GM19452 (cell line): ENCODE data around the gene LCLAT1.
A peak's percentile ranks its signal among the peaks of the same experiment; 100 is the strongest.

Source experiments
- ATAC-seq: cut with Tn5 transposase; IDR thresholded peaks from one replicate; pipeline ENCODE4 v1.9.1; 2021; ENCODE audit not compliant: unreplicated experiment

Gene LCLAT1

GRCh38 chr2:30663806-30664205 is 216.8 kb downstream of the LCLAT1 start:
- no peak for ATAC-seq

- no peak for ATAC-seq
Observed at GRCh38 chr2:30664761-30665358, 217.8 kb downstream of the LCLAT1 start.

GRCh38 chr2:30665761-30666265 is 218.8 kb downstream of the LCLAT1 start:
- ATAC-seq = no peak

- peak; percentile 58 for ATAC-seq
Observed at GRCh38 chr2:30666266-30666874, 219.3 kb downstream of the LCLAT1 start.

GRCh38 chr2:30670453-30670852 is 223.4 kb downstream of the LCLAT1 start:
- ATAC-seq = no peak

GRCh38 chr2:30673127-30673526 is 226.1 kb downstream of the LCLAT1 start:
- ATAC-seq = no peak

- ATAC-seq = no peak
Observed at GRCh38 chr2:30675758-30676157, 228.7 kb downstream of the LCLAT1 start.

- no peak for ATAC-seq
Observed at GRCh38 chr2:30677231-30677630, 230.2 kb downstream of the LCLAT1 start.

GRCh38 chr2:30677861-30678385 is 230.9 kb downstream of the LCLAT1 start:
- no peak for ATAC-seq

- no peak for ATAC-seq
Observed at GRCh38 chr2:30678410-30679137, 231.5 kb downstream of the LCLAT1 start.

- ATAC-seq = no peak
Observed at GRCh38 chr2:30679426-30680088, 232.5 kb downstream of the LCLAT1 start.

GRCh38 chr2:30680121-30680520 is 233.1 kb downstream of the LCLAT1 start:
- ATAC-seq = no peak

- no peak for ATAC-seq
Observed at GRCh38 chr2:30681022-30681421, 234.0 kb downstream of the LCLAT1 start.

GRCh38 chr2:30683236-30683956 is 236.3 kb downstream of the LCLAT1 start:
- no peak for ATAC-seq

GRCh38 chr2:30684026-30684425 is 237.0 kb downstream of the LCLAT1 start:
- ATAC-seq = no peak

GRCh38 chr2:30684516-30684915 is 237.5 kb downstream of the LCLAT1 start:
- no peak for ATAC-seq

- ATAC-seq = no peak
Observed at GRCh38 chr2:30684996-30685395, 237.9 kb downstream of the LCLAT1 start.

- no peak for ATAC-seq
Observed at GRCh38 chr2:30686000-30686399, 239.0 kb downstream of the LCLAT1 start.

- ATAC-seq = no peak
Observed at GRCh38 chr2:30686669-30687068, 239.6 kb downstream of the LCLAT1 start.

- ATAC-seq = no peak
Observed at GRCh38 chr2:30688956-30689401, 241.9 kb downstream of the LCLAT1 start.
